ENCODE results near the gene AQP1.

The AQP1 gene

GRCh38 chr7:30896783-30897637, 14.6 kb upstream of the AQP1 start:
- ChIA-PET POLR2A (no interaction called here), CTCF (interaction anchor here (1.3 to 1.7 kb wide), 2 partner anchors 12 to 42 kb away, joined by 3 to 8 read pairs; no protein-coding TSS in a partner anchor)
- TF ChIP-seq CTCF (IDR thresholded peaks at IDR 0.05; ENCODE audit: insufficient read depth, low read length, missing control alignments), result no peak
- DNase-seq (ENCODE audit: low read depth, low spot score), result no peak
- no peak overlapping the region for H3K4me3 ChIP-seq (ENCODE audit: low read depth, low read length)

GRCh38 chr7:30897770-30898169, 13.9 kb upstream of the AQP1 start:
- ChIA-PET CTCF (interaction anchor here (1.3 to 1.7 kb wide), 2 partner anchors 11 to 41 kb away, joined by 3 to 8 read pairs; no protein-coding TSS in a partner anchor), POLR2A (no interaction called here)
- TF ChIP-seq CTCF (IDR thresholded peaks at IDR 0.05; ENCODE audit: insufficient read depth, low read length, missing control alignments), result no peak
- no peak for DNase-seq (ENCODE audit: low read depth, low spot score)
- no peak overlapping the region for H3K4me3 ChIP-seq (ENCODE audit: low read depth, low read length)

- CTCF ChIA-PET, result interaction anchor here (1.3 to 1.7 kb wide), 2 partner anchors 10 to 40 kb away, joined by 3 to 8 read pairs; no protein-coding TSS in a partner anchor
- DNase-seq (ENCODE audit: low read depth, low spot score), result no peak
- POLR2A ChIA-PET, result no interaction called here
- H3K4me3 ChIP-seq (ENCODE audit: low read depth, low read length), result no peak overlapping the region
- TF ChIP-seq CTCF (IDR thresholded peaks at IDR 0.05; ENCODE audit: insufficient read depth, low read length, missing control alignments), result no peak
Observed at GRCh38 chr7:30898411-30898810, 13.2 kb upstream of the AQP1 start.

GRCh38 chr7:30899066-30899465, 12.6 kb upstream of the AQP1 start:
- ChIA-PET CTCF (no interaction called here), POLR2A (no interaction called here)
- TF ChIP-seq CTCF (IDR thresholded peaks at IDR 0.05; ENCODE audit: insufficient read depth, low read length, missing control alignments), result no peak
- no peak overlapping the region for H3K4me3 ChIP-seq (ENCODE audit: low read depth, low read length)
- no peak for DNase-seq (ENCODE audit: low read depth, low spot score)

GRCh38 chr7:30899630-30900029, 12.0 kb upstream of the AQP1 start:
- POLR2A ChIA-PET, result no interaction called here

More at GRCh38 chr7:30899630-30900029, 12.0 kb upstream of the AQP1 start:
- no peak for DNase-seq (ENCODE audit: low read depth, low spot score)
- CTCF ChIA-PET, result no interaction called here
- no peak for TF ChIP-seq CTCF (IDR thresholded peaks at IDR 0.05; ENCODE audit: insufficient read depth, low read length, missing control alignments)
- H3K4me3 ChIP-seq (ENCODE audit: low read depth, low read length), result no peak overlapping the region
